OCI-LY7 (cell line): ENCODE results near the gene CPZ. TPM values are rescaled to one million over a fixed set of nuclear protein-coding genes. Genes with fewer than 3 reads are reported as not detected.

Experiments
- BruUV-seq: library from RNA; stranded (reverse); fragments of 400-500 nt; replicated peaks from 2 replicates; lab custom pipeline; 2021; lab: Mats Ljungman, UMichigan
- CTCF ChIA-PET: fragments of 300-600 bp; sonication (Branson Sonifier 250); formaldehyde crosslinking; loops from one replicate; lab custom pipeline; 2022; ENCODE audit warnings: antibody characterized with exemption; ENCODE audit not compliant: unreplicated experiment; lab: Charles Lee
- POLR2A ChIA-PET: fragments of 300-600 bp; sonication (Branson Sonifier 250); formaldehyde crosslinking; loops from one replicate; lab custom pipeline; 2022; ENCODE audit warnings: antibody characterized with exemption; lab: Charles Lee
- DNase-seq: peaks from one replicate; pipeline ENCODE4 v3.0.0-alpha.2; 2015; ENCODE audit warnings: low spot score
- H2AFZ ChIP-seq: fragments of 200-600 bp; sonication (generic), shearing (Covaris generic); 2 replicates; pipeline ENCODE4 v1.6.1; 2014; ENCODE audit warnings: mild to moderate bottlenecking, antibody characterized with exemption, low read length, moderate library complexity
- H3K27ac ChIP-seq: fragments of 200-600 bp; sonication (generic); 2 replicates; pipeline ENCODE4 v1.5.1; 2014; ENCODE audit warnings: mixed run types, low read depth, mild to moderate bottlenecking, moderate library complexity, low read length, inconsistent platforms; ENCODE audit not compliant: poor library complexity, severe bottlenecking
- H3K36me3 ChIP-seq: fragments of 200-600 bp; sonication (generic); 2 replicates; pipeline ENCODE4 v1.6.1; 2014; ENCODE audit warnings: mild to moderate bottlenecking, antibody characterized with exemption, low read length, moderate library complexity, mixed read lengths; ENCODE audit not compliant: insufficient read depth
- H3K4me1 ChIP-seq: fragments of 200-600 bp; sonication (generic); 2 replicates; pipeline ENCODE4 v1.5.1; 2014; ENCODE audit warnings: mild to moderate bottlenecking, low read length; ENCODE audit not compliant: insufficient read depth, poor library complexity, severe bottlenecking
- H3K4me2 ChIP-seq: fragments of 200-600 bp; sonication (generic); 2 replicates; pipeline ENCODE4 v1.6.1; 2014; ENCODE audit warnings: mild to moderate bottlenecking, low read length
- H3K4me3 ChIP-seq: fragments of 200-600 bp; sonication (generic); 2 replicates; pipeline ENCODE4 v1.5.1; 2014; ENCODE audit warnings: mild to moderate bottlenecking, low read depth, low read length; ENCODE audit not compliant: poor library complexity, severe bottlenecking
- H3K79me2 ChIP-seq: fragments of 200-600 bp; sonication (generic); 2 replicates; pipeline ENCODE4 v1.6.1; 2016; ENCODE audit warnings: low read depth, mild to moderate bottlenecking, low read length, moderate library complexity, mixed read lengths; ENCODE audit not compliant: insufficient read depth
- H3K9me2 ChIP-seq: fragments of 200-600 bp; sonication (generic); 2 replicates; pipeline ENCODE4 v1.6.1; 2016; ENCODE audit warnings: mild to moderate bottlenecking, low read length, mixed read lengths; ENCODE audit not compliant: insufficient read depth
- H3K9me3 ChIP-seq: fragments of 200-600 bp; sonication (generic); 2 replicates; pipeline ENCODE4 v1.6.1; 2014; ENCODE audit warnings: mild to moderate bottlenecking, mixed run types, low read length, mixed read lengths
- H4K20me1 ChIP-seq: fragments of 200-600 bp; sonication (generic); 2 replicates; pipeline ENCODE4 v1.6.1; 2014; ENCODE audit warnings: mild to moderate bottlenecking, antibody characterized with exemption, low read length, moderate library complexity, mixed read lengths; ENCODE audit not compliant: insufficient read depth
- EZH2phosphoT487 ChIP-seq: fragments of 200-600 bp; sonication (generic); IDR thresholded peaks from 2 replicates; pipeline ENCODE4 v1.6.1; 2018; ENCODE audit warnings: low read depth, borderline replicate concordance, mild to moderate bottlenecking, mixed run types, antibody characterized with exemption, low read length, moderate library complexity, mixed read lengths
- intact Hi-C: fragments of 100-400 bp; cut with micrococcal nuclease; formaldehyde crosslinking; loops from one replicate; pipeline ENCODE4 v1.10.0; 2022; ENCODE audit not compliant: unreplicated experiment
- total RNA-seq, 2 experiments: library from RNA; depleted of rRNA in 1 of 2; stranded (reverse); fragments of >200 nt in 1 of 2; shearing (Covaris generic) in 1 of 2; gene quantifications; 2 replicates each; pipeline ENCODE4 v1.2.3, GENCODE V29; 2014 to 2022
- TF ChIP-seq, protein P1 (sequence below): fragments of 200-600 bp; sonication (generic); conservative IDR thresholded peaks from 2 replicates; pipeline ENCODE4 v1.5.1; 2014; ENCODE audit warnings: mild to moderate bottlenecking, antibody characterized with exemption, low read length, moderate library complexity, mixed read lengths

CPZ gene
- total RNA-seq, 2 experiments from 2014 or later = not detected

DNA sequence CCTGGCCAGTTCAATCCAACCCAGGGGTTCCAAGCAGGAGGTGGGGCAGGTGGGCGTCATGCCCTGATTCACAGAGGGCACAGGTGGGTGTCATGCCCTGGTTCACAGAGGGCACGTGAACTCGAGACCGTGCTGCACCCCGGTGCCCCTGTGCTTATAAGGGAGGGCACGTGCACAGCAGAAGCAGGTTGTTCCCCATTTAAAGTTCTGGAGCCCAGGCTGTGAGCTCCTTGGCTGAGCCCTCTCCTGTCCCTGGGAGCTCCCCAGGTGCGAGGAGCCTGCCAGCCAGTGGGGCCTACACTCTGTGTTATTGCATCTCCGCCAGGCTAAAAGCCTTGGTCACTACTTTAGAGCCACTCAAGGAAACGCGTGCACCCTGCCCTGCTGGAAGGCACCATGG lies 3.2 kb upstream of the CPZ start:
- H3K27ac ChIP-seq = no peak overlapping the region
- H3K9me3 ChIP-seq = no peaks in the 10 kb centered on the region
- no TSS peak for BruUV-seq
- no peak overlapping the region for H2AFZ ChIP-seq
- intact Hi-C loops = no loop called here
- H3K9me2 ChIP-seq = no peaks in the 10 kb centered on the region
- H3K4me1 ChIP-seq = no peaks in the 10 kb centered on the region
- H3K4me2 ChIP-seq = no peak overlapping the region
- no peaks in the 10 kb centered on the region for H4K20me1 ChIP-seq
- no peaks in the 10 kb centered on the region for H3K79me2 ChIP-seq
- no peak overlapping the region for H3K4me3 ChIP-seq
- no peaks in the 10 kb centered on the region for H3K36me3 ChIP-seq
- POLR2A ChIA-PET = no interaction called here
- CTCF ChIA-PET = no interaction called here
- TF ChIP-seq, protein P1, sequence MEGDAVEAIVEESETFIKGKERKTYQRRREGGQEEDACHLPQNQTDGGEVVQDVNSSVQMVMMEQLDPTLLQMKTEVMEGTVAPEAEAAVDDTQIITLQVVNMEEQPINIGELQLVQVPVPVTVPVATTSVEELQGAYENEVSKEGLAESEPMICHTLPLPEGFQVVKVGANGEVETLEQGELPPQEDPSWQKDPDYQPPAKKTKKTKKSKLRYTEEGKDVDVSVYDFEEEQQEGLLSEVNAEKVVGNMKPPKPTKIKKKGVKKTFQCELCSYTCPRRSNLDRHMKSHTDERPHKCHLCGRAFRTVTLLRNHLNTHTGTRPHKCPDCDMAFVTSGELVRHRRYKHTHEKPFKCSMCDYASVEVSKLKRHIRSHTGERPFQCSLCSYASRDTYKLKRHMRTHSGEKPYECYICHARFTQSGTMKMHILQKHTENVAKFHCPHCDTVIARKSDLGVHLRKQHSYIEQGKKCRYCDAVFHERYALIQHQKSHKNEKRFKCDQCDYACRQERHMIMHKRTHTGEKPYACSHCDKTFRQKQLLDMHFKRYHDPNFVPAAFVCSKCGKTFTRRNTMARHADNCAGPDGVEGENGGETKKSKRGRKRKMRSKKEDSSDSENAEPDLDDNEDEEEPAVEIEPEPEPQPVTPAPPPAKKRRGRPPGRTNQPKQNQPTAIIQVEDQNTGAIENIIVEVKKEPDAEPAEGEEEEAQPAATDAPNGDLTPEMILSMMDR = no peak
- TF ChIP-seq EZH2phosphoT487 = no peak
- no peak for DNase-seq

- H3K4me2 ChIP-seq = no peak overlapping the region
- no peaks in the 10 kb centered on the region for H3K79me2 ChIP-seq
- H3K36me3 ChIP-seq = no peaks in the 10 kb centered on the region
- intact Hi-C loops = no loop called here
- no peaks in the 10 kb centered on the region for H3K9me2 ChIP-seq
- no peak for DNase-seq
- H3K27ac ChIP-seq = no peak overlapping the region
- POLR2A ChIA-PET = interaction anchor here (0.5 kb wide), 1 partner anchor 33 kb away, joined by 3 read pairs; no protein-coding TSS in a partner anchor
- no TSS peak for BruUV-seq
- no peaks in the 10 kb centered on the region for H3K4me1 ChIP-seq
- H4K20me1 ChIP-seq = no peaks in the 10 kb centered on the region
- no peak overlapping the region for H2AFZ ChIP-seq
- no peaks in the 10 kb centered on the region for H3K9me3 ChIP-seq
- CTCF ChIA-PET = no interaction called here
- TF ChIP-seq, protein P1 = no peak
- TF ChIP-seq EZH2phosphoT487 = no peak
- no peak overlapping the region for H3K4me3 ChIP-seq
Measured at GRCh38 chr4:8589823-8590545, 2.6 kb upstream of the CPZ start.

GRCh38 chr4:8590546-8590880 lies 2.1 kb upstream of the CPZ start:
- no peaks in the 10 kb centered on the region for H3K79me2 ChIP-seq
- H3K4me2 ChIP-seq = no peak overlapping the region
- no peak for DNase-seq
- H3K27ac ChIP-seq = no peak overlapping the region
- intact Hi-C loops = no loop called here
- H3K9me3 ChIP-seq = no peaks in the 10 kb centered on the region
- ChIA-PET POLR2A (interaction anchor here (0.5 kb wide), 1 partner anchor 34 kb away, joined by 3 read pairs; no protein-coding TSS in a partner anchor), CTCF (no interaction called here)
- H3K4me1 ChIP-seq = no peaks in the 10 kb centered on the region
- H3K9me2 ChIP-seq = no peaks in the 10 kb centered on the region
- TF ChIP-seq, protein P1 = no peak
- no peak for TF ChIP-seq EZH2phosphoT487
- BruUV-seq = no TSS peak
- no peak overlapping the region for H3K4me3 ChIP-seq
- no peaks in the 10 kb centered on the region for H4K20me1 ChIP-seq
- H2AFZ ChIP-seq = no peak overlapping the region
- no peaks in the 10 kb centered on the region for H3K36me3 ChIP-seq
